Measurements from ENCODE around the gene POLR1B. TPM values are rescaled to one million over a fixed set of nuclear protein-coding genes. Genes with fewer than 3 reads are reported as not detected.

POLR1B gene
- total RNA-seq, 1 experiment from 2014 or later = 51.2 TPM

- H3K36me3 Mint-ChIP-seq = no peaks in the 10 kb centered on the region
- H3K4me3 Mint-ChIP-seq = no peak overlapping the region
- CTCF ChIA-PET = interaction anchor here (1.4 to 2.9 kb wide), 3 partner anchors 39 to 336 kb away, joined by 5 to 12 read pairs (median 11); partner anchors contain the start of gene SLC20A1
- no peak for ATAC-seq
- no peak overlapping the region for H3K27ac Mint-ChIP-seq
- H3K9me3 Mint-ChIP-seq = peaks cover 11% of the 10 kb centered on the region
- DNase-seq (ENCODE audit: low spot score) = no peak
- TF ChIP-seq ELF4 (CRISPR knock-in tag; IDR thresholded peaks at IDR 0.05; ENCODE audit: low read depth) = no peak
- no peak for TF ChIP-seq ZSCAN18 (CRISPR knock-in tag; IDR thresholded peaks at IDR 0.05)
- TF ChIP-seq SMAD4 (CRISPR knock-in tag; IDR thresholded peaks at IDR 0.05) = no peak
- no peak for TF ChIP-seq SP1 (CRISPR knock-in tag; conservative IDR thresholded peaks at IDR 0.05)
- TF ChIP-seq PRDM15 (CRISPR knock-in tag; IDR thresholded peaks at IDR 0.05) = no peak
- TF ChIP-seq NR2C2 (CRISPR knock-in tag; IDR thresholded peaks at IDR 0.05) = no peak
- TF ChIP-seq PREB (CRISPR knock-in tag; IDR thresholded peaks at IDR 0.05; ENCODE audit: borderline replicate concordance) = no peak
- no peak for TF ChIP-seq ZNF416 (CRISPR knock-in tag; IDR thresholded peaks at IDR 0.05)
- no peak for TF ChIP-seq TCF7 (CRISPR knock-in tag; IDR thresholded peaks at IDR 0.05; ENCODE audit: low read depth)
- no peak for TF ChIP-seq CBFB (CRISPR knock-in tag; IDR thresholded peaks at IDR 0.05; ENCODE audit: low read depth)
- no peak for TF ChIP-seq GABPB1 (CRISPR knock-in tag; IDR thresholded peaks at IDR 0.05)
- TF ChIP-seq ZNF121 (CRISPR knock-in tag; IDR thresholded peaks at IDR 0.05) = no peak
- TF ChIP-seq FOXK1 (CRISPR knock-in tag; IDR thresholded peaks at IDR 0.05) = no peak
- no peak for TF ChIP-seq MLX (CRISPR knock-in tag; IDR thresholded peaks at IDR 0.05)
- no peak for TF ChIP-seq NFYB (CRISPR knock-in tag; conservative IDR thresholded peaks at IDR 0.05; ENCODE audit: low read depth)
- no peak for TF ChIP-seq ERG (CRISPR knock-in tag; IDR thresholded peaks at IDR 0.05)
- POLR2A ChIA-PET = interaction anchor here (0.8 kb wide), 1 partner anchor 39 kb away, joined by 3 read pairs; the partner anchor contains the start of gene SLC20A1
- H3K4me1 Mint-ChIP-seq = no peaks in the 10 kb centered on the region
- H3K27me3 Mint-ChIP-seq (ENCODE audit: low read depth) = peaks cover 9% of the 10 kb centered on the region; the same call in 1 of the 2 replicates
These were observed 63.7 kb downstream of the POLR1B start for GRCh38 chr2:112605926-112606325.

GRCh38 chr2:112606547-112606946, 64.3 kb downstream of the POLR1B start:
- ChIA-PET POLR2A (interaction anchor here (0.8 kb wide), 1 partner anchor 39 kb away, joined by 3 read pairs; the partner anchor contains the start of gene SLC20A1), CTCF (interaction anchor here (0.8 to 2.9 kb wide), 5 partner anchors 21 to 335 kb away, joined by 5 to 12 read pairs (median 6); partner anchors contain the start of gene SLC20A1)
- H3K9me3 Mint-ChIP-seq = peaks cover 11% of the 10 kb centered on the region
- H3K4me1 Mint-ChIP-seq = no peaks in the 10 kb centered on the region
- H3K36me3 Mint-ChIP-seq = no peaks in the 10 kb centered on the region
- peak overlapping the region; percentile 3; the same call in 1 of the 2 replicates for H3K27ac Mint-ChIP-seq
- no peak for DNase-seq (ENCODE audit: low spot score)
- ATAC-seq = no peak
- H3K27me3 Mint-ChIP-seq (ENCODE audit: low read depth) = peaks cover 11% of the 10 kb centered on the region
- H3K4me3 Mint-ChIP-seq = no peak overlapping the region
- no peak for TF ChIP-seq ZNF281 (CRISPR knock-in tag; IDR thresholded peaks at IDR 0.05)
- no peak for TF ChIP-seq ATF2 (CRISPR knock-in tag; IDR thresholded peaks at IDR 0.05; ENCODE audit: borderline replicate concordance, low read depth)
- no peak for TF ChIP-seq NFE2L1 (CRISPR knock-in tag; IDR thresholded peaks at IDR 0.05)
- TF ChIP-seq MAX (CRISPR knock-in tag; IDR thresholded peaks at IDR 0.05) = no peak
- TF ChIP-seq IRF2 (CRISPR knock-in tag; IDR thresholded peaks at IDR 0.05; ENCODE audit: borderline replicate concordance, low read depth) = no peak
- no peak for TF ChIP-seq NFYB (CRISPR knock-in tag; conservative IDR thresholded peaks at IDR 0.05; ENCODE audit: low read depth)
- no peak for TF ChIP-seq EMX1 (CRISPR knock-in tag; IDR thresholded peaks at IDR 0.05)
- no peak for TF ChIP-seq RELA (CRISPR knock-in tag; IDR thresholded peaks at IDR 0.05; ENCODE audit: borderline replicate concordance)
